ENCODE measurements around the gene SCIN. TPM values are rescaled to one million over a fixed set of nuclear protein-coding genes. Genes with fewer than 3 reads are reported as not detected.

The SCIN gene
- total RNA-seq, 2 experiments from 2014 or later = 0.05 to 0.36 TPM

- Mint-ChIP-seq H3K27me3 (ENCODE audit: low read depth) (no peaks in the 10 kb centered on the region), H3K27ac (no peak overlapping the region), H3K36me3 (ENCODE audit: low read depth) (peaks cover 4% of the 10 kb centered on the region), H3K9me3 (peaks cover 9% of the 10 kb centered on the region), H3K4me3 (no peak overlapping the region), H3K4me1 (ENCODE audit: low read depth) (no peaks in the 10 kb centered on the region)
- DNase-seq = no peak
- CTCF ChIA-PET = interaction anchor here (0.6 kb wide), 1 partner anchor 104 kb away, joined by 3 read pairs; no protein-coding TSS in a partner anchor
- intact Hi-C loops (cut with micrococcal nuclease) = no loop called here
Measured at GRCh38 chr7:12703881-12704280, 133.4 kb downstream of the SCIN start.

GRCh38 chr7:12705878-12706277, 135.4 kb downstream of the SCIN start:
- no peak overlapping the region for H3K27ac Mint-ChIP-seq
- H3K4me1 Mint-ChIP-seq (ENCODE audit: low read depth) = no peaks in the 10 kb centered on the region
- H3K4me3 Mint-ChIP-seq = no peak overlapping the region
- no peaks in the 10 kb centered on the region for H3K27me3 Mint-ChIP-seq (ENCODE audit: low read depth)
- peaks cover 9% of the 10 kb centered on the region for H3K9me3 Mint-ChIP-seq
- CTCF ChIA-PET = no interaction called here
- H3K36me3 Mint-ChIP-seq (ENCODE audit: low read depth) = peaks cover 4% of the 10 kb centered on the region
- intact Hi-C loops (cut with micrococcal nuclease) = no loop called here
- no peak for DNase-seq

DNA sequence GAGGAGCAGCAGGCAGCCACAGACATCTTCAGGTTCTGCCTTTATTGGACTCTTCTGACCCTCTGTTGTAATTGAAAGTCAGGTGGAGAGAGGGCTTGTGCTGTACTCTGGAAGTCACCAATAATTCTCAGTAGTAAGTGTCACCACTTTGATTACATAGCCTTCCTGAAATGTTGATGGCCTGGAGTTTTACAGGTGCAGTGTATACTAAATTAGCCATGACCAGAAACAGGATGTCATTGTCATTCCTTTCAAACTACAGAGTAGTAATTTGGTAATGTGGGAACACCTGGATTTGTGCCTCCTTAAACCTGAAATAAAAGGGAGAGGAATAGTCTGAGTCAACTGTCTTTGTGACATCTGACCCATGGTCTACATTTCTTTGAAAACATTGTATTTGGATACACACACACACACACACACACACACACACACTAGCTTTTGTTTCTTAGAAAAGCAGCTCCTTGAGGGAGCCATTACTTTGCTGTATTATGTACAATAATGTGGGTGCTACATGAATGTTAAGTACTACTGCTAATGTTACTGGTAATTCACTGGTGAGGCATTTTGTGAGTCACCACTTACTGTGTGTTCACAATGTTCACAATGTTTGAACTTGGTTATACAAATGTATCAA, 136.5 kb downstream of the SCIN start:
- Mint-ChIP-seq H3K4me3 (no peak overlapping the region), H3K36me3 (ENCODE audit: low read depth) (no peaks in the 10 kb centered on the region), H3K27me3 (ENCODE audit: low read depth) (no peaks in the 10 kb centered on the region), H3K4me1 (ENCODE audit: low read depth) (no peaks in the 10 kb centered on the region), H3K9me3 (no peaks in the 10 kb centered on the region), H3K27ac (no peak overlapping the region)
- intact Hi-C loops (cut with micrococcal nuclease) = no loop called here
- no peak for DNase-seq
- CTCF ChIA-PET = no interaction called here

DNA sequence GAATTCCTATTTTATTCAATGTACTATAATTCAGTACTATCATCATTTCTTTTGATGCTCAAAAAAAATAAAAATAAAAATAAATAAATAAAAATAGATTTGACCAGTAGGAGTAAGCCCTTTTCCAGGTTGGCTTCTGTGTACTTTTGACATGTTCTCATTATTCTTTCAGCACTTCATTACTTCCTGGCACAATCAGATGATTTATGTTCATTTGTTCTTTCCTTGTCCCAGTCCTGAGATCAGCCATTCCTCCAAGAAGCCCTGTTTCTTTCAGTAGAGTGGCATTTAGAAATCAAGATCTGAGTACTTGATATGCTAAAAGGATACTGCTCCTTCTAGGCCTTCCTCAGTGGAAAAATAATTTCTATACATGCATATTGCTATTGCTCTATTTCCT, 137.8 kb downstream of the SCIN start:
- DNase-seq = no peak
- Mint-ChIP-seq H3K9me3 (no peaks in the 10 kb centered on the region), H3K4me3 (no peak overlapping the region), H3K27ac (no peak overlapping the region), H3K4me1 (ENCODE audit: low read depth) (no peaks in the 10 kb centered on the region), H3K36me3 (ENCODE audit: low read depth) (no peaks in the 10 kb centered on the region), H3K27me3 (ENCODE audit: low read depth) (no peaks in the 10 kb centered on the region)
- CTCF ChIA-PET = no interaction called here
- intact Hi-C loops (cut with micrococcal nuclease) = no loop called here

Other genes with a start within 250 kb of the SCIN start
- gene VWDE, start 166.9 kb upstream of the SCIN start, total RNA-seq = 1 to 10 TPM; 1.5 to 1.9 TPM
- gene ARL4A, start 116.9 kb downstream of the SCIN start, total RNA-seq = 10 to 100 TPM in 1 of 2 experiments, 1 to 10 TPM in 1; 8.1 to 10.0 TPM

Data from activated naive CD4-positive, alpha-beta T cell treated with anti-CD3 and anti-CD28 coated beads for 36 hours (primary cell).